H9 (cell line): Measurements from ENCODE around the gene TUBB4B. TPM values are rescaled to one million over a fixed set of nuclear protein-coding genes. Genes with fewer than 3 reads are reported as not detected.
A peak's percentile ranks its signal among the peaks of the same experiment; 100 is the strongest.

Experiments used
- DNase-seq: peaks from one replicate; pipeline ENCODE4 v3.0.0-alpha.2; 2017
- H2AFZ ChIP-seq: one replicate; pipeline ENCODE4 v1.6.1; 2013; ENCODE audit warnings: mild to moderate bottlenecking, low read length, control low read depth, moderate library complexity
- H2AK5ac ChIP-seq: 2 replicates; pipeline ENCODE4 v1.6.1; 2013; ENCODE audit warnings: low read length, control low read depth, mixed read lengths; ENCODE audit not compliant: insufficient read length
- H2BK120ac ChIP-seq: one replicate; pipeline ENCODE4 v1.6.1; 2013; ENCODE audit warnings: low read depth, mild to moderate bottlenecking, low read length, control low read depth, inconsistent platforms; ENCODE audit not compliant: poor library complexity, severe bottlenecking
- H2BK12ac ChIP-seq: 2 replicates; pipeline ENCODE4 v1.6.1; 2013; ENCODE audit warnings: low read length, control low read depth, mixed read lengths, low read depth; ENCODE audit not compliant: insufficient read length
- H2BK15ac ChIP-seq: 2 replicates; pipeline ENCODE4 v1.6.1; 2013; ENCODE audit warnings: low read depth, low read length, control low read depth
- H2BK20ac ChIP-seq: one replicate; pipeline ENCODE4 v1.6.1; 2013; ENCODE audit warnings: low read depth, mild to moderate bottlenecking, low read length, control low read depth, inconsistent platforms; ENCODE audit not compliant: poor library complexity, severe bottlenecking
- H2BK5ac ChIP-seq: 2 replicates; pipeline ENCODE4 v1.6.1; 2013; ENCODE audit warnings: low read length, control low read depth, mixed read lengths; ENCODE audit not compliant: insufficient read length
- H3K14ac ChIP-seq: 2 replicates; pipeline ENCODE4 v1.6.1; 2013; ENCODE audit warnings: low read length, control low read depth; ENCODE audit not compliant: insufficient read depth
- H3K18ac ChIP-seq: 2 replicates; pipeline ENCODE4 v1.6.1; 2013; ENCODE audit warnings: low read depth, mild to moderate bottlenecking, mixed read lengths, low read length, control low read depth; ENCODE audit not compliant: insufficient read length
- H3K23ac ChIP-seq: 2 replicates; pipeline ENCODE4 v1.6.1; 2013; ENCODE audit warnings: low read length, control low read depth, mixed read lengths, low read depth; ENCODE audit not compliant: insufficient read length
- H3K23me2 ChIP-seq: 2 replicates; pipeline ENCODE4 v1.6.1; 2013; ENCODE audit warnings: low read depth, mild to moderate bottlenecking, mixed read lengths, low read length, control low read depth; ENCODE audit not compliant: insufficient read length, poor library complexity, severe bottlenecking
- H3K27ac ChIP-seq: 2 replicates; pipeline ENCODE4 v1.5.1; 2013; ENCODE audit warnings: low read length, control low read depth, mixed read lengths, low read depth; ENCODE audit not compliant: insufficient read length
- H3K27me3 ChIP-seq: 2 replicates; pipeline ENCODE4 v1.6.1; 2013; ENCODE audit warnings: low read length, control low read depth, inconsistent platforms; ENCODE audit not compliant: insufficient read depth
- H3K4ac ChIP-seq: 2 replicates; pipeline ENCODE4 v1.6.1; 2013; ENCODE audit warnings: low read depth, mild to moderate bottlenecking, control low read depth, inconsistent platforms, low read length, moderate library complexity
- H3K4me1 ChIP-seq: 2 replicates; pipeline ENCODE4 v1.6.1; 2013; ENCODE audit warnings: low read length, control low read depth, inconsistent platforms; ENCODE audit not compliant: insufficient read depth
- H3K4me2 ChIP-seq: 2 replicates; pipeline ENCODE4 v1.6.1; 2013; ENCODE audit warnings: low read length, control low read depth, mixed read lengths; ENCODE audit not compliant: insufficient read length, insufficient read depth
- H3K56ac ChIP-seq: 2 replicates; pipeline ENCODE4 v1.6.1; 2013; ENCODE audit warnings: low read depth, mild to moderate bottlenecking, mixed read lengths, low read length, control low read depth; ENCODE audit not compliant: insufficient read length
- H3K79me1 ChIP-seq: 2 replicates; pipeline ENCODE4 v1.6.1; 2013; ENCODE audit warnings: low read depth, mild to moderate bottlenecking, moderate library complexity, low read length, control low read depth, inconsistent platforms; ENCODE audit not compliant: insufficient read depth, poor library complexity, severe bottlenecking
- H3K79me2 ChIP-seq: 2 replicates; pipeline ENCODE4 v1.6.1; 2013; ENCODE audit warnings: low read length, control low read depth, inconsistent platforms; ENCODE audit not compliant: insufficient read depth
- H3K9ac ChIP-seq: 2 replicates; pipeline ENCODE4 v1.6.1; 2013; ENCODE audit warnings: low read length, control low read depth, mixed read lengths; ENCODE audit not compliant: insufficient read length; ENCODE audit errors: extremely low read depth
- H3K9me3 ChIP-seq: one replicate; pipeline ENCODE4 v1.6.1; 2013; ENCODE audit warnings: low read depth, low read length, inconsistent platforms; ENCODE audit not compliant: control insufficient read depth
- H3T11ph ChIP-seq: one replicate; pipeline ENCODE4 v1.6.1; 2013; ENCODE audit warnings: mild to moderate bottlenecking, low read length, control low read depth, inconsistent platforms
- H4K20me1 ChIP-seq: one replicate; pipeline ENCODE4 v1.6.1; 2013; ENCODE audit not compliant: control insufficient read depth, insufficient read length, insufficient read depth
- H4K5ac ChIP-seq: 2 replicates; pipeline ENCODE4 v1.6.1; 2013; ENCODE audit warnings: low read depth, mild to moderate bottlenecking, mixed read lengths, low read length, control low read depth; ENCODE audit not compliant: insufficient read length
- H4K8ac ChIP-seq: replicated peaks from 2 replicates; pipeline ENCODE4 v1.6.1; 2013; ENCODE audit warnings: low read length, control low read depth, mixed read lengths, low read depth; ENCODE audit not compliant: insufficient read length
- H4K91ac ChIP-seq: 2 replicates; pipeline ENCODE4 v1.6.1; 2013; ENCODE audit warnings: low read depth, mild to moderate bottlenecking, moderate library complexity, mixed read lengths, low read length, control low read depth; ENCODE audit not compliant: insufficient read length
- H3K27ac Mint-ChIP-seq, 3 experiments: 2 replicates in 2 of 3; 3 replicates in 1 of 3; pipeline ENCODE4 v1.8.0; 2020 to 2021; ENCODE audit warnings: mixed read lengths in 3 of 3, mild to moderate bottlenecking in 1 of 3, moderate library complexity in 1 of 3
- H3K27me3 Mint-ChIP-seq: 2 replicates; pipeline ENCODE4 v1.8.0; 2021; ENCODE audit warnings: low read depth, mild to moderate bottlenecking, moderate library complexity, mixed read lengths
- H3K36me3 Mint-ChIP-seq, 3 experiments: 2 replicates in 2 of 3; 3 replicates in 1 of 3; pipeline ENCODE4 v1.8.0; 2020 to 2021; ENCODE audit warnings: low read depth in 3 of 3, mixed read lengths in 3 of 3; ENCODE audit not compliant: insufficient read depth in 1 of 3
- H3K4me1 Mint-ChIP-seq, 2 experiments: 2 replicates each; pipeline ENCODE4 v1.8.0; 2020; ENCODE audit warnings: mixed read lengths in 2 of 2
- H3K4me3 Mint-ChIP-seq, 2 experiments: 2 replicates in 1 of 2; 3 replicates in 1 of 2; pipeline ENCODE4 v1.8.0; 2020 to 2021; ENCODE audit warnings: mild to moderate bottlenecking in 2 of 2, mixed read lengths in 2 of 2, moderate library complexity in 1 of 2
- H3K9me3 Mint-ChIP-seq, 2 experiments: 2 replicates in 1 of 2; 3 replicates in 1 of 2; pipeline ENCODE4 v1.8.0; 2020; ENCODE audit warnings: mild to moderate bottlenecking in 2 of 2, mixed read lengths in 2 of 2, moderate library complexity in 1 of 2
- WGBS: extraction: QIAGEN DNeasy Blood & Tissue Kit; methylation state at CpG from one replicate; pipeline ENCODE4 v1.1.7; 2013; ENCODE audit warnings: missing lambda C conversion rate, low lambda C conversion rate, mixed read lengths; ENCODE audit not compliant: insufficient read length; ENCODE audit errors: extremely low coverage; 5-methylcytosine and 5-hydroxymethylcytosine counted together
- total RNA-seq: library from RNA; stranded (reverse); gene quantifications from 2 replicates; pipeline ENCODE4 v1.2.1, GENCODE V29; 2021
- TF ChIP-seq, protein P1 (sequence below): fragments of 200-600 bp; sonication (generic); conservative IDR thresholded peaks from 3 replicates; pipeline ENCODE4 v1.8.0; 2021; ENCODE audit warnings: antibody characterized with exemption, mild to moderate bottlenecking

Gene TUBB4B
- total RNA-seq, 1 experiment from 2014 or later: 378 TPM

GRCh38 chr9:137194909-137195308, 46.2 kb upstream of the TUBB4B start:
- no peaks in the 10 kb centered on the region for H4K20me1 ChIP-seq

More at GRCh38 chr9:137194909-137195308, 46.2 kb upstream of the TUBB4B start:
- H3K79me1 ChIP-seq: peaks cover 3% of the 10 kb centered on the region
- no peaks in the 10 kb centered on the region for H3K27me3 ChIP-seq
- H2BK12ac ChIP-seq: no peak overlapping the region
- H2AFZ ChIP-seq: no peak overlapping the region
- no peak overlapping the region for H2BK120ac ChIP-seq
- TF ChIP-seq, protein P1, sequence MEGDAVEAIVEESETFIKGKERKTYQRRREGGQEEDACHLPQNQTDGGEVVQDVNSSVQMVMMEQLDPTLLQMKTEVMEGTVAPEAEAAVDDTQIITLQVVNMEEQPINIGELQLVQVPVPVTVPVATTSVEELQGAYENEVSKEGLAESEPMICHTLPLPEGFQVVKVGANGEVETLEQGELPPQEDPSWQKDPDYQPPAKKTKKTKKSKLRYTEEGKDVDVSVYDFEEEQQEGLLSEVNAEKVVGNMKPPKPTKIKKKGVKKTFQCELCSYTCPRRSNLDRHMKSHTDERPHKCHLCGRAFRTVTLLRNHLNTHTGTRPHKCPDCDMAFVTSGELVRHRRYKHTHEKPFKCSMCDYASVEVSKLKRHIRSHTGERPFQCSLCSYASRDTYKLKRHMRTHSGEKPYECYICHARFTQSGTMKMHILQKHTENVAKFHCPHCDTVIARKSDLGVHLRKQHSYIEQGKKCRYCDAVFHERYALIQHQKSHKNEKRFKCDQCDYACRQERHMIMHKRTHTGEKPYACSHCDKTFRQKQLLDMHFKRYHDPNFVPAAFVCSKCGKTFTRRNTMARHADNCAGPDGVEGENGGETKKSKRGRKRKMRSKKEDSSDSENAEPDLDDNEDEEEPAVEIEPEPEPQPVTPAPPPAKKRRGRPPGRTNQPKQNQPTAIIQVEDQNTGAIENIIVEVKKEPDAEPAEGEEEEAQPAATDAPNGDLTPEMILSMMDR: no peak
- H3K14ac ChIP-seq: no peak overlapping the region; the same call in 1 of the 2 replicates
- no peak overlapping the region for H3K23ac ChIP-seq
- no peak overlapping the region for H4K8ac ChIP-seq
- no CpG with 5 or more reads among the region's 10 CpGs for WGBS
- no peak overlapping the region for H4K91ac ChIP-seq
- no peak for DNase-seq
- Mint-ChIP-seq H3K4me3 (no peak overlapping the region), H3K27ac (peak overlapping the region in 2 of 3 experiments; percentile 18 to 55; a peak in 1 of 7 replicates), H3K4me1 (peaks cover 5 to 16% of the 10 kb centered on the region in 2 experiments; a peak in 3 of 4 replicates), H3K36me3 (peaks cover 5 to 15% (median 9%) of the 10 kb centered on the region in 3 experiments; a peak in 5 of 7 replicates), H3K9me3 (no peaks in the 10 kb centered on the region), H3K27me3 (peaks cover 2% of the 10 kb centered on the region; the same call in 1 of the 2 replicates)
- H3K4me1 ChIP-seq: no peaks in the 10 kb centered on the region
- H3K9ac ChIP-seq: no peak overlapping the region
- no peaks in the 10 kb centered on the region for H3K23me2 ChIP-seq
- no peaks in the 10 kb centered on the region for H3K9me3 ChIP-seq
- H3K56ac ChIP-seq: no peak overlapping the region
- no peak overlapping the region for H4K5ac ChIP-seq
- no peak overlapping the region for H3K4ac ChIP-seq
- no peak overlapping the region for H2BK15ac ChIP-seq
- H2BK20ac ChIP-seq: no peak overlapping the region
- no peaks in the 10 kb centered on the region for H3K79me2 ChIP-seq
- H3K18ac ChIP-seq: no peak overlapping the region
- H2AK5ac ChIP-seq: no peak overlapping the region
- H3K4me2 ChIP-seq: no peak overlapping the region
- H3T11ph ChIP-seq: no peak overlapping the region
- no peak overlapping the region for H3K27ac ChIP-seq
- H2BK5ac ChIP-seq: no peak overlapping the region
